SK-N-MC (cell line): ENCODE measurements around the gene DENND2A.

Experiments used
- EZH2 ChIP-seq: fragments of 200-600 bp; sonication (generic); IDR thresholded peaks from one replicate; pipeline ENCODE4 v1.6.1; 2017; ENCODE audit warnings: antibody characterized with exemption
- POLR2AphosphoS5 ChIP-seq: IDR thresholded peaks from 2 replicates; pipeline ENCODE4 v1.6.1; 2012; ENCODE audit warnings: mild to moderate bottlenecking, low read depth, low read length, borderline replicate concordance

- no peak for TF ChIP-seq POLR2AphosphoS5
- TF ChIP-seq EZH2 = no peak
These were observed 22.3 kb downstream of the DENND2A start for GRCh38 chr7:140618306-140618705.
